Mucosa of stomach (tissue), 1 donor: ENCODE data around the gene ALDH3B1.

Experiments
- H3K27me3 ChIP-seq: one replicate; pipeline ENCODE4 v1.7.0; 2013; ENCODE audit warnings: mild to moderate bottlenecking, low read length; ENCODE audit not compliant: control insufficient read depth, insufficient read depth
- H3K36me3 ChIP-seq: one replicate; pipeline ENCODE4 v1.7.0; 2013; ENCODE audit warnings: low read length; ENCODE audit not compliant: control insufficient read depth, insufficient read depth
- H3K4me1 ChIP-seq: one replicate; pipeline ENCODE4 v1.7.0; 2013; ENCODE audit warnings: mild to moderate bottlenecking, low read length; ENCODE audit not compliant: control insufficient read depth, insufficient read depth
- H3K4me3 ChIP-seq: one replicate; pipeline ENCODE4 v1.7.0; 2013; ENCODE audit warnings: low read length
- H3K9ac ChIP-seq: one replicate; pipeline ENCODE4 v1.7.0; 2013; ENCODE audit warnings: mild to moderate bottlenecking, low read length, moderate library complexity
- H3K9me3 ChIP-seq: one replicate; pipeline ENCODE4 v1.7.0; 2013; ENCODE audit warnings: mild to moderate bottlenecking, low read length, moderate library complexity; ENCODE audit not compliant: control insufficient read depth
- donor health status: Pancreatic carcinoma.

ALDH3B1 gene

GRCh38 chr11:67999704-68000103 is 10.4 kb upstream of the ALDH3B1 start:
- peaks cover 25% of the 10 kb centered on the region for H3K4me1 ChIP-seq
- H3K36me3 ChIP-seq: no peaks in the 10 kb centered on the region
- H3K9ac ChIP-seq: no peak overlapping the region
- H3K4me3 ChIP-seq: no peak overlapping the region
- no peaks in the 10 kb centered on the region for H3K9me3 ChIP-seq
- no peaks in the 10 kb centered on the region for H3K27me3 ChIP-seq

GRCh38 chr11:68002575-68002937 is 7.6 kb upstream of the ALDH3B1 start:
- Histone ChIP-seq H3K4me3 (no peak overlapping the region), H3K9ac (no peak overlapping the region), H3K36me3 (no peaks in the 10 kb centered on the region), H3K27me3 (no peaks in the 10 kb centered on the region), H3K4me1 (peaks cover 27% of the 10 kb centered on the region), H3K9me3 (no peaks in the 10 kb centered on the region)

GRCh38 chr11:68002938-68003845 is 6.9 kb upstream of the ALDH3B1 start:
- Histone ChIP-seq H3K27me3 (no peaks in the 10 kb centered on the region), H3K4me1 (peaks cover 32% of the 10 kb centered on the region), H3K36me3 (no peaks in the 10 kb centered on the region), H3K4me3 (no peak overlapping the region), H3K9me3 (no peaks in the 10 kb centered on the region), H3K9ac (no peak overlapping the region)

GRCh38 chr11:68003846-68004550 is 6.1 kb upstream of the ALDH3B1 start, which contains the start of gene UNC93B1:
Gene UNC93B1, minus strand, starts transcription at chr11:68004097. Its CDS starts 54 bp downstream, at chr11:68004043.
- Histone ChIP-seq H3K4me3 (no peak within 1 kb of the TSS), H3K9ac (peak within 1 kb of the TSS; percentile 43)

GRCh38 chr11:68004551-68005335 is 5.4 kb upstream of the ALDH3B1 start:
- Histone ChIP-seq H3K4me1 (peaks cover 47% of the 10 kb centered on the region), H3K27me3 (no peaks in the 10 kb centered on the region), H3K9ac (peak overlapping the region; percentile 43), H3K9me3 (no peaks in the 10 kb centered on the region), H3K4me3 (no peak overlapping the region), H3K36me3 (no peaks in the 10 kb centered on the region)

More at GRCh38 chr11:68003846-68004550, 6.1 kb upstream of the ALDH3B1 start, which contains the start of gene UNC93B1:
- Histone ChIP-seq H3K27me3 (no peaks in the 10 kb centered on the region), H3K4me1 (peaks cover 40% of the 10 kb centered on the region), H3K36me3 (no peaks in the 10 kb centered on the region), H3K9me3 (no peaks in the 10 kb centered on the region)

GRCh38 chr11:68006606-68007166 is 3.4 kb upstream of the ALDH3B1 start:
- H3K4me1 ChIP-seq: peaks cover 66% of the 10 kb centered on the region
- H3K4me3 ChIP-seq: no peak overlapping the region
- no peak overlapping the region for H3K9ac ChIP-seq
- H3K36me3 ChIP-seq: no peaks in the 10 kb centered on the region
- no peaks in the 10 kb centered on the region for H3K9me3 ChIP-seq
- H3K27me3 ChIP-seq: no peaks in the 10 kb centered on the region

GRCh38 chr11:68007498-68008380 is 2.4 kb upstream of the ALDH3B1 start:
- no peaks in the 10 kb centered on the region for H3K9me3 ChIP-seq
- no peak overlapping the region for H3K4me3 ChIP-seq
- no peaks in the 10 kb centered on the region for H3K27me3 ChIP-seq
- peaks cover 73% of the 10 kb centered on the region for H3K4me1 ChIP-seq
- H3K36me3 ChIP-seq: no peaks in the 10 kb centered on the region
- H3K9ac ChIP-seq: peak overlapping the region; percentile 59

- H3K4me1 ChIP-seq: peaks cover 79% of the 10 kb centered on the region
- no peaks in the 10 kb centered on the region for H3K36me3 ChIP-seq
- H3K9me3 ChIP-seq: no peaks in the 10 kb centered on the region
- H3K27me3 ChIP-seq: no peaks in the 10 kb centered on the region
- no peak overlapping the region for H3K4me3 ChIP-seq
- H3K9ac ChIP-seq: peak overlapping the region; percentile 59
These were observed 1.5 kb upstream of the ALDH3B1 start for GRCh38 chr11:68008381-68009337.

- H3K4me3 ChIP-seq: no peak overlapping the region
- peak overlapping the region; percentile 79 for H3K9ac ChIP-seq
- H3K4me1 ChIP-seq: peaks cover 83% of the 10 kb centered on the region
- H3K9me3 ChIP-seq: no peaks in the 10 kb centered on the region
- H3K27me3 ChIP-seq: no peaks in the 10 kb centered on the region
- no peaks in the 10 kb centered on the region for H3K36me3 ChIP-seq
These were observed 587 bp upstream of the ALDH3B1 start for GRCh38 chr11:68009391-68010089.
